GM21529 (cell line): ENCODE measurements around the gene CHAT.
"Not testable (repeated sequence)": the region's sequence is repeated elsewhere in the genome, so short reads cannot be mapped to it uniquely, and the experiment has no call there.

Experiments
- ATAC-seq: cut with Tn5 transposase; IDR thresholded peaks from one replicate; pipeline ENCODE4 v1.9.1; 2021; ENCODE audit not compliant: unreplicated experiment

CHAT gene

GRCh38 chr10:49679480-49679893 lies 65.7 kb downstream of the CHAT start, which contains the start of gene C10orf53:
Gene C10orf53, plus strand, starts transcription at chr10:49679651. Its CDS starts 47 bp downstream, at chr10:49679698.
- ATAC-seq: no peak

- ATAC-seq: not testable (repeated sequence)
These were observed 68.6 kb downstream of the CHAT start for GRCh38 chr10:49682449-49682848.

GRCh38 chr10:49682879-49683278 lies 69.0 kb downstream of the CHAT start:
- ATAC-seq: no peak

DNA sequence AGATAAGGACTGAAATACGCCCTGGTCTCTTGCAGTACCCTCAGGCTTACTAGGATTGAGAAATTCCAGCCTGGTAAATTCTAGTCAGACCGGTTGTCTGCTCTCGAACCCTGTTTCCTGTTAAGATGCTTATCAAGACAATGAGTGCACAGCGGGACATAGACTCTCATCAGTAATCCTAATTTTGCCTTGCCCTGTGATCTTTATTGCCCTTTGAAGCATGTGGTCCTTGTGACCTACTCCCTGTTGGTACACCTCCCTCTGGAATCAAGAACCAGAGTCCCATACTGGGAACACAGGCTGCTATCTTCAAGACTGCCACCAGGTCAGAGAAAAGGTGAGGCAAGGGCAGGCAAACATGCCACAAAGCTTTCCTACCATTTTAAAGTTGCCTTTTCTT lies 72.8 kb downstream of the CHAT start:
- ATAC-seq: no peak

GRCh38 chr10:49688261-49688846 lies 74.5 kb downstream of the CHAT start:
- ATAC-seq: no peak

GRCh38 chr10:49688920-49689319 lies 75.1 kb downstream of the CHAT start:
- ATAC-seq: no peak

- no peak for ATAC-seq
These were observed 76.2 kb downstream of the CHAT start for GRCh38 chr10:49689882-49690510.

DNA sequence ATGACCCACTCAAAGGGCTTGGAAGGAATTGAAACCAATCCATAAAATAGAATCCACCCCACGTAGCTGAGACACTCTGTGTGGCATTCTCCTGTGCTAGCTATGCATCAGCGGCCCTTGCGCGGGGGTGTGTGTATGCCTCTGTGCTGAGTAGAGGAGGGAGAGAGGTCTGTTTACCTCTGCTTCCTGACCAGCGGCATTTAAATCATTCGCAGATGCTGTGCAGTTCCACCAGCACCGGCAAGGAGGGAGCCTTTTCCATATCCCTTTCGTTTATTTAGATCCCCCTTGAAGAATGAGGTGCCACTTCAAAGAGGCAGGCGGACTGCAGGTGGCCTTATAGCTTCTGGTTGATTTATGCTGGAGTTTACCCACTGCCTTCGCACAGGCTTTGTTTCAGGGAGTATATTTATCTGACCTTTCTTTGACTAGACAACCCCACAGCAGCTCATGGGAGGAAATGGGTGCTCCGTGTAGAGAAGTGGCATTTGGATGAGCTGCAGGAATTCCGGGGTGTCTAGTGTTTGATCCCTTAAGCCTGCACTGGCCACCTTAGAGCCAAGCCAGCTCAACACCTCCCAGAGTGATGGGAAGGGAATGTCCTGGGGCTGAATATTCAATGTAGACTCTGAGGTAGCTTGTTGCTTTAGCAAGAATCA lies 77.0 kb downstream of the CHAT start:
- no peak for ATAC-seq

- no peak for ATAC-seq
These were observed 77.8 kb downstream of the CHAT start for GRCh38 chr10:49691588-49691987.

GRCh38 chr10:49694466-49694865 lies 80.6 kb downstream of the CHAT start:
- ATAC-seq: no peak

DNA sequence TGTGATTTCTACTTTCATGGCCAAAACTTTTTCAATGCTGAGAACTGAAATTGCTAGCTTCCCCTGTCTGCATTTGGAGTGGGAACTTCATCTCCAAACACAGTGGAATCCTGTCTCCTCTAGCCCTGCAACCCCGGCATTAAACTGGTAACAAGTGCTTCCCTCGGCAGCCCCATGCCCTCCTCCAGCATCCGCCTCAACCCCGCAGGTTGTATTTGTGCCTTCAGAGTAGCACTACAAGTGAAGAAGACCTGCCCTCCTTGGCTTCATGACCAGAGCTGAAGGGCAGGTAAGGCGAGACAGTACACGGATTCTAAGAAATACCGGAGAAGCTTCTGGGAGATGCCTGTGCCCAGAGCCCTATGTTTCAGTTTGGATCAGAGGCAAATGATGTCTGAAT lies 82.5 kb downstream of the CHAT start:
- no peak for ATAC-seq

DNA sequence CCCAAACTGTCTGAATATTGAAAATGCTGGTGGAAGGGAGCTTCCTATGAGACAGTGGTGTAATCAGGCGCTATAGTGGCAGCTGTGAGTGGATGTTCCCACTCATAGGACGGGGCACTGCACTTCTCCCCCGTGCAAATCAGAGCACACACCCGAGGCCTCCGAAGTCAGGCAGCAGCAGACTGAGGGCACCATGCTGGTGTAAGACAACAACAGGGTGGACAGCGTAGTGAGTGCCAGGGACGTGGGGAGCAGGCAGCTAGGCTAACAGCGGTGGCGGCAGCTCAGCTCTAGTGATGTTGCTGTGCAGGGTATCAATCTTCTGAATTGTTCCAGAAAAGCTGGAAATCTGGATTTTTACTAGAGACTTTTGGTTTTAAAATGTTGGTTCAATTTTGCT lies 84.8 kb downstream of the CHAT start:
- no peak for ATAC-seq

GRCh38 chr10:49700211-49700610 lies 86.4 kb downstream of the CHAT start:
- no peak for ATAC-seq

DNA sequence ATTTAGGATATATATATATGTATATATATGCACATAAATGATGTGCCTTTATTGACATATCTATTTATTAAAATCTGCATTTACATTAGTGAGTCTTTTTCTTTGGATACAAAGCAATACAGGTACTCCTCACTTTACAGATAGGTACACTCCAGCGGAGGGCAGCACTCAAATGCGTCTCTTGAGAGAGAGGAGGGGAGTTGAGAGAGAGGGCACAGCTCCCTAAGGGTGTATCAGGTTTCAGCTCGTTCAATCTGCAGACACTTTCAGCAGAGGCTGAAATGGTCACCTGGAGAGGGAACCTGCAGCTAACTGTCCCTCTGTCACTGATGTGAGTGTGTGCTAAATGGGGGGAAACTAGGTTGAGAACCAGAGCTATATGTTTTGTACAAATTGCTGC lies 87.2 kb downstream of the CHAT start:
- no peak for ATAC-seq

GRCh38 chr10:49707585-49707984 lies 93.7 kb downstream of the CHAT start:
- ATAC-seq: no peak

- no peak for ATAC-seq
These were observed 96.1 kb downstream of the CHAT start for GRCh38 chr10:49709934-49710333.

GRCh38 chr10:49710966-49711365 lies 97.1 kb downstream of the CHAT start:
- ATAC-seq: no peak

GRCh38 chr10:49711481-49711880 lies 97.6 kb downstream of the CHAT start:
- no peak for ATAC-seq

GRCh38 chr10:49713266-49713665 lies 99.4 kb downstream of the CHAT start:
- ATAC-seq: no peak
